Lower leg skin (tissue), 4 donors: ENCODE results near the gene RAMP3. TPM values are rescaled to one million over a fixed set of nuclear protein-coding genes. Genes with fewer than 3 reads are reported as not detected.

ENCODE experiments used
- DNase-seq, 2 donors: peaks; one replicate each; pipeline ENCODE4 v3.0.0-alpha.2; 2019; ENCODE audit warnings: low spot score in 2 of 2
- H3K4me3 ChIP-seq: fragments of 200-600 bp; sonication (generic); 2 replicates; pipeline ENCODE4 v1.5.1; 2017; ENCODE audit warnings: mild to moderate bottlenecking, low read depth; ENCODE audit not compliant: poor library complexity, severe bottlenecking
- CTCF ChIP-seq, 3 donors: fragments of 450-650 bp; IDR thresholded peaks; one replicate each; pipeline ENCODE4 v1.5.1; 2016; ENCODE audit warnings: antibody characterized with exemption in 3 of 3, mild to moderate bottlenecking in 3 of 3, moderate library complexity in 2 of 3
- POLR2A ChIP-seq, 2 donors: fragments of 450-650 bp; IDR thresholded peaks; one replicate each; pipeline ENCODE4 v1.6.1; 2016 to 2017; ENCODE audit warnings: antibody characterized with exemption in 2 of 2, mild to moderate bottlenecking in 1 of 2, moderate library complexity in 1 of 2
- WGBS, 2 donors: methylation state at CpG; one replicate each; pipeline ENCODE4 v1.1.5; 2018; 5-methylcytosine and 5-hydroxymethylcytosine counted together
- intact Hi-C: fragments of 100-400 bp; cut with DNase I; formaldehyde crosslinking; loops from one replicate; pipeline ENCODE4 v1.15.0; 2023; ENCODE audit warnings: low total_unique reads
- total RNA-seq, 4 donors: library from RNA; depleted of rRNA; stranded (reverse); fragments of >200 nt; gene quantifications; one replicate each; pipeline ENCODE4 v1.1.0, GENCODE V29; 2016

The RAMP3 gene
- total RNA-seq, 4 donors from 2014 or later = 23.8 to 71.6 (median 35.1) TPM

- no peak for DNase-seq
- no peak for TF ChIP-seq POLR2A (IDR thresholded peaks at IDR 0.05)
- no peak overlapping the region for H3K4me3 ChIP-seq
- intact Hi-C loops = no loop called here
- 70 to 87% methylated on average over 3 of the region's 3 CpGs for WGBS, 2 donors
Measured at GRCh38 chr7:45191396-45191795, 33.8 kb downstream of the RAMP3 start.

- DNase-seq = no peak
- intact Hi-C loops = no loop called here
- 55 to 64% methylated on average over 11 of the region's 11 CpGs for WGBS, 2 donors
- no peak overlapping the region for H3K4me3 ChIP-seq
- TF ChIP-seq POLR2A (IDR thresholded peaks at IDR 0.05) (no peak), CTCF (IDR thresholded peaks at IDR 0.05) (no peak)
Measured at GRCh38 chr7:45192621-45193041, 35.0 kb downstream of the RAMP3 start.

- peak in 1 of 2 donors; percentile 48 for DNase-seq
- 50 to 58% methylated on average over 4 of the region's 4 CpGs for WGBS, 2 donors
- TF ChIP-seq POLR2A (IDR thresholded peaks at IDR 0.05) (no peak), CTCF (IDR thresholded peaks at IDR 0.05) (no peak)
- intact Hi-C loops = no loop called here
- H3K4me3 ChIP-seq = no peak overlapping the region
Measured at GRCh38 chr7:45193828-45194227, 36.2 kb downstream of the RAMP3 start.

GRCh38 chr7:45196374-45196773, 38.8 kb downstream of the RAMP3 start:
- peak in 1 of 2 donors; percentile 49 for DNase-seq
- intact Hi-C loops = no loop called here
- TF ChIP-seq POLR2A (IDR thresholded peaks at IDR 0.05) = no peak
- TF ChIP-seq CTCF (IDR thresholded peaks at IDR 0.05) = no peak
- H3K4me3 ChIP-seq = no peak overlapping the region
- WGBS, 2 donors = 88 to 90% methylated on average over 7 of the region's 7 CpGs

- 82 to 87% methylated on average over 2 of the region's 2 CpGs for WGBS, 2 donors
- TF ChIP-seq CTCF (IDR thresholded peaks at IDR 0.05) (no peak), POLR2A (IDR thresholded peaks at IDR 0.05) (no peak)
- H3K4me3 ChIP-seq = no peak overlapping the region
- no peak for DNase-seq
- intact Hi-C loops = no loop called here
Measured at GRCh38 chr7:45197461-45197860, 39.9 kb downstream of the RAMP3 start.

- peak in 1 of 2 donors; percentile 75 for DNase-seq
- TF ChIP-seq POLR2A (IDR thresholded peaks at IDR 0.05) = no peak
- no peak for TF ChIP-seq CTCF (IDR thresholded peaks at IDR 0.05)
- intact Hi-C loops = no loop called here
- H3K4me3 ChIP-seq = no peak overlapping the region
- WGBS, 2 donors = 89 to 91% methylated on average over 3 of the region's 3 CpGs
Measured at GRCh38 chr7:45198986-45199385, 41.4 kb downstream of the RAMP3 start.
